CD4-positive, alpha-beta T cell (primary cell): Measurements from ENCODE around the gene TMEM45A. TPM values are rescaled to one million over a fixed set of nuclear protein-coding genes. Genes with fewer than 3 reads are reported as not detected.

Experiments used
- ATAC-seq: fragments of 200-7000 bp; cut with Tn5 transposase; one replicate; pipeline ENCODE4 v1.10.0; 2022; ENCODE audit warnings: mild to moderate bottlenecking; ENCODE audit not compliant: poor library complexity
- CTCF ChIA-PET: fragments of 350-600 bp; sonication (Branson Sonifier 250); formaldehyde crosslinking; loops from one replicate; lab custom pipeline; 2021; ENCODE audit warnings: antibody characterized with exemption, inconsistent platforms; lab: Charles Lee
- POLR2A ChIA-PET: fragments of 350-600 bp; sonication (Branson Sonifier 250); formaldehyde crosslinking; loops from one replicate; lab custom pipeline; 2021; ENCODE audit warnings: antibody characterized with exemption, inconsistent platforms; lab: Charles Lee
- DNase-seq, 14 experiments: peaks; one replicate each; pipeline ENCODE4 v3.0.0-alpha.2; 2013 to 2020; ENCODE audit warnings: mixed read lengths in 2 of 14
- H3K27ac ChIP-seq, 2 donors: one replicate each; pipeline versions ENCODE4 v1.5.1 to v1.7.0; 2013; ENCODE audit warnings: low read length in 2 of 2, low read depth in 1 of 2, mild to moderate bottlenecking in 1 of 2
- H3K27me3 ChIP-seq, 2 experiments: 1 replicate in 1 of 2; 2 replicates in 1 of 2; pipeline versions ENCODE4 v1.6.1 to v1.7.0; 2013; ENCODE audit warnings: low read length in 2 of 2, control low read depth in 1 of 2, mild to moderate bottlenecking in 1 of 2, moderate library complexity in 1 of 2; ENCODE audit not compliant: insufficient read depth in 2 of 2, control insufficient read depth in 1 of 2
- H3K36me3 ChIP-seq: one replicate; pipeline ENCODE4 v1.6.1; 2013; ENCODE audit warnings: low read length, control low read depth; ENCODE audit not compliant: insufficient read depth
- H3K4me1 ChIP-seq: one replicate; pipeline ENCODE4 v1.6.1; 2013; ENCODE audit warnings: low read length, control low read depth; ENCODE audit not compliant: insufficient read depth
- H3K4me3 ChIP-seq: one replicate; pipeline ENCODE4 v1.5.1; 2013; ENCODE audit warnings: mild to moderate bottlenecking, low read length, moderate library complexity
- H3K9me3 ChIP-seq, 2 experiments: 1 replicate in 1 of 2; 2 replicates in 1 of 2; pipeline versions ENCODE4 v1.6.1 to v1.7.0; 2013; ENCODE audit warnings: low read length in 2 of 2, mild to moderate bottlenecking in 2 of 2, control low read depth in 1 of 2, moderate library complexity in 1 of 2; ENCODE audit not compliant: control insufficient read depth in 1 of 2, insufficient read depth in 1 of 2
- H3K27ac Mint-ChIP-seq: one replicate; pipeline ENCODE4 v1.8.0; 2020; ENCODE audit warnings: mixed read lengths
- H3K27me3 Mint-ChIP-seq: one replicate; pipeline ENCODE4 v1.8.0; 2021; ENCODE audit warnings: mixed read lengths
- H3K36me3 Mint-ChIP-seq: one replicate; pipeline ENCODE4 v1.8.0; 2021; ENCODE audit warnings: low read depth, mixed read lengths
- H3K4me1 Mint-ChIP-seq: one replicate; pipeline ENCODE4 v1.8.0; 2021; ENCODE audit warnings: low read depth, mixed read lengths
- H3K4me3 Mint-ChIP-seq: one replicate; pipeline ENCODE4 v1.8.0; 2020; ENCODE audit warnings: mild to moderate bottlenecking, mixed read lengths
- H3K9me3 Mint-ChIP-seq: one replicate; pipeline ENCODE4 v1.8.0; 2020; ENCODE audit warnings: mixed read lengths
- intact Hi-C, 2 experiments: fragments of 100-400 bp; cut with DNase I in 1 of 2; cut with micrococcal nuclease in 1 of 2; formaldehyde crosslinking; loops; one replicate each; pipeline versions ENCODE4 v1.15.1 to v1.9.0; 2023 to 2025; cut with DNase I, micrococcal nuclease
- total RNA-seq, 174 experiments: library from RNA in 2 of 174; stranded (reverse) in 2 of 174; gene quantifications; one replicate each; pipeline ENCODE4 v1.2.3 and lab custom pipeline; 2021 to 2026
- TF ChIP-seq, protein P1 (sequence below): fragments of 200-600 bp; IDR thresholded peaks from one replicate; pipeline ENCODE4 v1.8.0; 2022; ENCODE audit warnings: antibody characterized with exemption, mild to moderate bottlenecking

The TMEM45A gene
- total RNA-seq, 2 experiments from 2014 or later, result 0.08 TPM; not detected in 1

- Mint-ChIP-seq H3K4me1 (no peaks in the 10 kb centered on the region), H3K36me3 (no peaks in the 10 kb centered on the region), H3K27ac (no peak overlapping the region), H3K4me3 (no peak overlapping the region), H3K27me3 (peaks cover 7% of the 10 kb centered on the region), H3K9me3 (no peaks in the 10 kb centered on the region)
- no peaks in the 10 kb centered on the region for H3K9me3 ChIP-seq
- ATAC-seq, result no peak
- H3K36me3 ChIP-seq, result no peaks in the 10 kb centered on the region
- no peak for DNase-seq
- no peaks in the 10 kb centered on the region for H3K4me1 ChIP-seq
- POLR2A ChIA-PET, result no interaction called here
- H3K27me3 ChIP-seq, result no peaks in the 10 kb centered on the region
- TF ChIP-seq, protein P1, sequence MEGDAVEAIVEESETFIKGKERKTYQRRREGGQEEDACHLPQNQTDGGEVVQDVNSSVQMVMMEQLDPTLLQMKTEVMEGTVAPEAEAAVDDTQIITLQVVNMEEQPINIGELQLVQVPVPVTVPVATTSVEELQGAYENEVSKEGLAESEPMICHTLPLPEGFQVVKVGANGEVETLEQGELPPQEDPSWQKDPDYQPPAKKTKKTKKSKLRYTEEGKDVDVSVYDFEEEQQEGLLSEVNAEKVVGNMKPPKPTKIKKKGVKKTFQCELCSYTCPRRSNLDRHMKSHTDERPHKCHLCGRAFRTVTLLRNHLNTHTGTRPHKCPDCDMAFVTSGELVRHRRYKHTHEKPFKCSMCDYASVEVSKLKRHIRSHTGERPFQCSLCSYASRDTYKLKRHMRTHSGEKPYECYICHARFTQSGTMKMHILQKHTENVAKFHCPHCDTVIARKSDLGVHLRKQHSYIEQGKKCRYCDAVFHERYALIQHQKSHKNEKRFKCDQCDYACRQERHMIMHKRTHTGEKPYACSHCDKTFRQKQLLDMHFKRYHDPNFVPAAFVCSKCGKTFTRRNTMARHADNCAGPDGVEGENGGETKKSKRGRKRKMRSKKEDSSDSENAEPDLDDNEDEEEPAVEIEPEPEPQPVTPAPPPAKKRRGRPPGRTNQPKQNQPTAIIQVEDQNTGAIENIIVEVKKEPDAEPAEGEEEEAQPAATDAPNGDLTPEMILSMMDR, result no peak
- intact Hi-C loops, result no loop called here
- no peak overlapping the region for H3K4me3 ChIP-seq
- no peak overlapping the region for H3K27ac ChIP-seq
- CTCF ChIA-PET, result no interaction called here
These were observed 82.1 kb downstream of the TMEM45A start for GRCh38 chr3:100574536-100574935.

GRCh38 chr3:100575704-100576103 is 83.3 kb downstream of the TMEM45A start:
- no peak overlapping the region for H3K4me3 Mint-ChIP-seq
- H3K27me3 Mint-ChIP-seq, result peaks cover 7% of the 10 kb centered on the region
- no peaks in the 10 kb centered on the region for H3K36me3 Mint-ChIP-seq
- H3K4me1 ChIP-seq, result no peaks in the 10 kb centered on the region
- H3K27me3 ChIP-seq, result no peaks in the 10 kb centered on the region
- no peaks in the 10 kb centered on the region for H3K36me3 ChIP-seq
- H3K4me1 Mint-ChIP-seq, result no peaks in the 10 kb centered on the region
- no peaks in the 10 kb centered on the region for H3K9me3 ChIP-seq
- H3K4me3 ChIP-seq, result no peak overlapping the region
- ChIA-PET POLR2A (no interaction called here), CTCF (no interaction called here)
- H3K27ac Mint-ChIP-seq, result no peak overlapping the region
- H3K27ac ChIP-seq, result no peak overlapping the region
- ATAC-seq (no peak), DNase-seq (no peak)
- TF ChIP-seq, protein P1, result no peak
- intact Hi-C loops, result no loop called here
- H3K9me3 Mint-ChIP-seq, result no peaks in the 10 kb centered on the region

DNA sequence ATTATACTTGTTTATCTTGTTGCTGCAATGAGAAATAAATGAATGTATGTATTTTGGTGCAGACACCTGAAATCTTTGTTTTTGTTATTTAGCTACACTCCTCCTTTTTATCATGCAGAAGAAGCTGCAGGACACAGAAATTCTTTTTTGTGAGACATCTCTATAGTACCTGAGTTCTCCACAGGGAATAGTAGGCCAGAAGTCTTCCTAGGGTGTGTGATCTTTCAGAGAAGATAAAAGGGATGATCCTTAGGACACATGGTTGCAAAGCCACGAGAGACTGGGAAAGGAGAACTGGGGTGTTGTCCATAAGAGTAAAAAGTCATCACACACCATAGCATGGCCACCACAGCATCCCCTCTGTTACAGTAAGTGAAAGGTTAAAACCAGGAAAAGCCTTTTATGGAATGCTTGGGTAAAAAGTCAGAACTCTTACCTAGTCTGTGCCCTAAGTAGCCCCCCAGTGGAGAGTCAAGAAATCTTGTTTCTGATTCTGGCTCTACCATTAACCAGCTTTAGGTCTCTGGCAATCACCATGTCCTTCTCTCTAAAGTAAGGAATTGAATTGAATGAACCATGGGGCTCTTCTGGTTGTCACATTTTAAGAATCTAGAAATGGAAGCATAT is 85.1 kb downstream of the TMEM45A start:
- POLR2A ChIA-PET, result no interaction called here
- Histone ChIP-seq H3K27ac (no peak overlapping the region), H3K36me3 (no peaks in the 10 kb centered on the region), H3K27me3 (no peaks in the 10 kb centered on the region), H3K9me3 (no peaks in the 10 kb centered on the region), H3K4me1 (no peaks in the 10 kb centered on the region), H3K4me3 (no peak overlapping the region)
- Mint-ChIP-seq H3K4me3 (no peak overlapping the region), H3K4me1 (no peaks in the 10 kb centered on the region), H3K27me3 (peaks cover 7% of the 10 kb centered on the region), H3K9me3 (no peaks in the 10 kb centered on the region), H3K36me3 (no peaks in the 10 kb centered on the region), H3K27ac (no peak overlapping the region)
- no peak for ATAC-seq
- intact Hi-C loops, result no loop called here
- CTCF ChIA-PET, result no interaction called here
- TF ChIP-seq, protein P1, result no peak
- DNase-seq, result no peak
